ENCODE data around the gene ZMYM4.

GRCh38 chr1:35247256-35247655, 21.3 kb upstream of the ZMYM4 start:
- TF ChIP-seq TAF1 (IDR thresholded peaks at IDR 0.05; ENCODE audit: borderline replicate concordance, insufficient read depth, low read length) (no peak), POLR2AphosphoS5 (IDR thresholded peaks at IDR 0.05; ENCODE audit: low read depth, low read length) (no peak), SIN3A (IDR thresholded peaks at IDR 0.05; ENCODE audit: borderline replicate concordance, insufficient read depth, low read length) (no peak), FOXP2 (optimal IDR thresholded peaks at IDR 0.05; ENCODE audit: borderline replicate concordance, extremely low read depth, extremely low read length, insufficient read depth) (no peak)
- TF ChIP-seq, protein P1, sequence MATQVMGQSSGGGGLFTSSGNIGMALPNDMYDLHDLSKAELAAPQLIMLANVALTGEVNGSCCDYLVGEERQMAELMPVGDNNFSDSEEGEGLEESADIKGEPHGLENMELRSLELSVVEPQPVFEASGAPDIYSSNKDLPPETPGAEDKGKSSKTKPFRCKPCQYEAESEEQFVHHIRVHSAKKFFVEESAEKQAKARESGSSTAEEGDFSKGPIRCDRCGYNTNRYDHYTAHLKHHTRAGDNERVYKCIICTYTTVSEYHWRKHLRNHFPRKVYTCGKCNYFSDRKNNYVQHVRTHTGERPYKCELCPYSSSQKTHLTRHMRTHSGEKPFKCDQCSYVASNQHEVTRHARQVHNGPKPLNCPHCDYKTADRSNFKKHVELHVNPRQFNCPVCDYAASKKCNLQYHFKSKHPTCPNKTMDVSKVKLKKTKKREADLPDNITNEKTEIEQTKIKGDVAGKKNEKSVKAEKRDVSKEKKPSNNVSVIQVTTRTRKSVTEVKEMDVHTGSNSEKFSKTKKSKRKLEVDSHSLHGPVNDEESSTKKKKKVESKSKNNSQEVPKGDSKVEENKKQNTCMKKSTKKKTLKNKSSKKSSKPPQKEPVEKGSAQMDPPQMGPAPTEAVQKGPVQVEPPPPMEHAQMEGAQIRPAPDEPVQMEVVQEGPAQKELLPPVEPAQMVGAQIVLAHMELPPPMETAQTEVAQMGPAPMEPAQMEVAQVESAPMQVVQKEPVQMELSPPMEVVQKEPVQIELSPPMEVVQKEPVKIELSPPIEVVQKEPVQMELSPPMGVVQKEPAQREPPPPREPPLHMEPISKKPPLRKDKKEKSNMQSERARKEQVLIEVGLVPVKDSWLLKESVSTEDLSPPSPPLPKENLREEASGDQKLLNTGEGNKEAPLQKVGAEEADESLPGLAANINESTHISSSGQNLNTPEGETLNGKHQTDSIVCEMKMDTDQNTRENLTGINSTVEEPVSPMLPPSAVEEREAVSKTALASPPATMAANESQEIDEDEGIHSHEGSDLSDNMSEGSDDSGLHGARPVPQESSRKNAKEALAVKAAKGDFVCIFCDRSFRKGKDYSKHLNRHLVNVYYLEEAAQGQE (IDR thresholded peaks at IDR 0.05; ENCODE audit: insufficient read depth in 1 of 2, low read depth in 2 of 2, low read length in 2 of 2), result no peak
